NCI-H748 treated with DMSO at 0.1 percent for 48 hours (cell line): ENCODE measurements around the gene BSN.
"Not testable (repeated sequence)": the region's sequence is repeated elsewhere in the genome, so short reads cannot be mapped to it uniquely, and the experiment has no call there.

Source experiments
- DNase-seq: peaks from one replicate; lab custom pipeline; 2025; lab: John Stamatoyannopoulos, UW

Gene BSN

GRCh38 chr3:49673715-49674496, 119.6 kb downstream of the BSN start, which contains the start of gene APEH:
Gene APEH, plus strand, starts transcription at chr3:49674351. Its CDS starts 51 bp downstream, at chr3:49674402.
- no peak for DNase-seq

- no peak for DNase-seq
These were observed 120.3 kb downstream of the BSN start for GRCh38 chr3:49674497-49674983.

GRCh38 chr3:49675912-49676311, 121.6 kb downstream of the BSN start:
- DNase-seq, result no peak

- no peak for DNase-seq
These were observed 126.4 kb downstream of the BSN start for GRCh38 chr3:49680493-49681231.

- no peak for DNase-seq
These were observed 126.9 kb downstream of the BSN start for GRCh38 chr3:49681232-49681522.

GRCh38 chr3:49681543-49681942, 127.3 kb downstream of the BSN start:
- no peak for DNase-seq

- DNase-seq, result no peak
These were observed 128.9 kb downstream of the BSN start for GRCh38 chr3:49683162-49683561.

- not testable (repeated sequence) for DNase-seq
These were observed 130.2 kb downstream of the BSN start for GRCh38 chr3:49684453-49684852.

- DNase-seq, result not testable (repeated sequence)
These were observed 130.8 kb downstream of the BSN start for GRCh38 chr3:49685103-49685502.

- not testable (repeated sequence) for DNase-seq
These were observed 131.6 kb downstream of the BSN start for GRCh38 chr3:49685846-49686245.

- DNase-seq, result not testable (repeated sequence)
These were observed 132.1 kb downstream of the BSN start for GRCh38 chr3:49686346-49686745.

GRCh38 chr3:49686769-49687423, 132.6 kb downstream of the BSN start:
- DNase-seq, result not testable (repeated sequence)

GRCh38 chr3:49687424-49687795, 133.1 kb downstream of the BSN start:
- DNase-seq, result not testable (repeated sequence)

GRCh38 chr3:49688338-49689045, 134.2 kb downstream of the BSN start:
- not testable (repeated sequence) for DNase-seq

- DNase-seq, result no peak
These were observed 135.0 kb downstream of the BSN start, which contains the start of the genes MST1 and RNF123 for GRCh38 chr3:49689046-49689907. Gene MST1, minus strand, starts transcription at chr3:49689474. Its CDS starts 783 bp downstream, at chr3:49688691. Gene RNF123, plus strand, starts transcription at chr3:49689557. Its CDS starts 1,609 bp downstream, at chr3:49691166.

GRCh38 chr3:49689908-49690624, 135.8 kb downstream of the BSN start:
- not testable (repeated sequence) for DNase-seq

- DNase-seq, result not testable (repeated sequence)
These were observed 136.6 kb downstream of the BSN start for GRCh38 chr3:49690856-49691255.

GRCh38 chr3:49691481-49691880, 137.2 kb downstream of the BSN start:
- not testable (repeated sequence) for DNase-seq

- DNase-seq, result not testable (repeated sequence)
These were observed 140.3 kb downstream of the BSN start for GRCh38 chr3:49694409-49695070.
